ENCODE data around the gene UBE2C.

DNA sequence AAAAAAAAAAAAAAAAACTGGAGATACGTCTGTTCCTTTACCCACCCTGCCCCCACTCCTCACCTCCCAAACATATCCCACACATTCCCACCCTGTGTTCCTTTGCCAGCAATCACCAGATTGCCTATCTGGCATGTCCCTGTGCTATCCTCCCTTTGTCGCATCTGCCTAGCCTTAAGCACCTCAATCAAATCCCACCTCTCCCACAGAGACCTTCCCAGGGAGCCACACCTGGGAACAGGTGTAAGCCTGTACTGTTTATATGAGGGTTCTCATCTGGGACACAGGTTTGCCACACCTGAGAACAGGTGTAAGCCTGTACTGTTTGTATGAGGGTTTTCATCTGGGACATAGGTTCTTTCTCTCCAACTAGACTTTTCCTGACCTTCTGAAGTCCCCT lies 37.5 kb upstream of the UBE2C start:
- no peak for TF ChIP-seq EZH2 (IDR thresholded peaks at IDR 0.05; ENCODE audit: borderline replicate concordance, low read depth, low read length, poor library complexity, severe bottlenecking)
- TF ChIP-seq, protein P1, sequence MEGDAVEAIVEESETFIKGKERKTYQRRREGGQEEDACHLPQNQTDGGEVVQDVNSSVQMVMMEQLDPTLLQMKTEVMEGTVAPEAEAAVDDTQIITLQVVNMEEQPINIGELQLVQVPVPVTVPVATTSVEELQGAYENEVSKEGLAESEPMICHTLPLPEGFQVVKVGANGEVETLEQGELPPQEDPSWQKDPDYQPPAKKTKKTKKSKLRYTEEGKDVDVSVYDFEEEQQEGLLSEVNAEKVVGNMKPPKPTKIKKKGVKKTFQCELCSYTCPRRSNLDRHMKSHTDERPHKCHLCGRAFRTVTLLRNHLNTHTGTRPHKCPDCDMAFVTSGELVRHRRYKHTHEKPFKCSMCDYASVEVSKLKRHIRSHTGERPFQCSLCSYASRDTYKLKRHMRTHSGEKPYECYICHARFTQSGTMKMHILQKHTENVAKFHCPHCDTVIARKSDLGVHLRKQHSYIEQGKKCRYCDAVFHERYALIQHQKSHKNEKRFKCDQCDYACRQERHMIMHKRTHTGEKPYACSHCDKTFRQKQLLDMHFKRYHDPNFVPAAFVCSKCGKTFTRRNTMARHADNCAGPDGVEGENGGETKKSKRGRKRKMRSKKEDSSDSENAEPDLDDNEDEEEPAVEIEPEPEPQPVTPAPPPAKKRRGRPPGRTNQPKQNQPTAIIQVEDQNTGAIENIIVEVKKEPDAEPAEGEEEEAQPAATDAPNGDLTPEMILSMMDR (conservative IDR thresholded peaks at IDR 0.05; ENCODE audit: low read depth, low read length): no peak

All from A673 (cell line).